HG03095 (cell line): Measurements from ENCODE around the gene TRNAU1AP.
"Not testable (repeated sequence)": the region's sequence is repeated elsewhere in the genome, so short reads cannot be mapped to it uniquely, and the experiment has no call there.

Experiments
- ATAC-seq: cut with Tn5 transposase; IDR thresholded peaks from one replicate; pipeline ENCODE4 v1.9.1; 2021; ENCODE audit warnings: moderate library complexity; ENCODE audit not compliant: unreplicated experiment

Gene TRNAU1AP

GRCh38 chr1:28521502-28522164, 31.3 kb upstream of the TRNAU1AP start:
- ATAC-seq: no peak

GRCh38 chr1:28522537-28522936, 30.3 kb upstream of the TRNAU1AP start:
- not testable (repeated sequence) for ATAC-seq

- ATAC-seq: not testable (repeated sequence)
Measured at GRCh38 chr1:28525002-28525642, 27.8 kb upstream of the TRNAU1AP start.

GRCh38 chr1:28526886-28527285, 26.0 kb upstream of the TRNAU1AP start:
- no peak for ATAC-seq

GRCh38 chr1:28530456-28530855, 22.4 kb upstream of the TRNAU1AP start:
- ATAC-seq: no peak

- ATAC-seq: no peak
Measured at GRCh38 chr1:28534671-28535070, 18.2 kb upstream of the TRNAU1AP start.

GRCh38 chr1:28535180-28535579, 17.7 kb upstream of the TRNAU1AP start:
- ATAC-seq: no peak

- ATAC-seq: no peak
Measured at GRCh38 chr1:28537457-28538199, 15.3 kb upstream of the TRNAU1AP start.

- no peak for ATAC-seq
Measured at GRCh38 chr1:28538286-28538685, 14.6 kb upstream of the TRNAU1AP start.

- ATAC-seq: no peak
Measured at GRCh38 chr1:28540651-28541050, 12.2 kb upstream of the TRNAU1AP start.

GRCh38 chr1:28541414-28542015, 11.4 kb upstream of the TRNAU1AP start:
- ATAC-seq: not testable (repeated sequence)

- ATAC-seq: no peak
Measured at GRCh38 chr1:28545246-28545628, 7.6 kb upstream of the TRNAU1AP start.

GRCh38 chr1:28548318-28548717, 4.6 kb upstream of the TRNAU1AP start:
- no peak for ATAC-seq

- no peak for ATAC-seq
Measured at GRCh38 chr1:28551381-28551780, 1.5 kb upstream of the TRNAU1AP start.

GRCh38 chr1:28560886-28561285, 8.0 kb downstream of the TRNAU1AP start:
- ATAC-seq: no peak

- no peak for ATAC-seq
Measured at GRCh38 chr1:28564310-28564709, 11.4 kb downstream of the TRNAU1AP start.

- no peak for ATAC-seq
Measured at GRCh38 chr1:28565040-28565439, 12.2 kb downstream of the TRNAU1AP start.

GRCh38 chr1:28565726-28566125, 12.8 kb downstream of the TRNAU1AP start:
- no peak for ATAC-seq

GRCh38 chr1:28566931-28567330, 14.0 kb downstream of the TRNAU1AP start:
- no peak for ATAC-seq

GRCh38 chr1:28571911-28572310, 19.0 kb downstream of the TRNAU1AP start:
- ATAC-seq: no peak

- ATAC-seq: not testable (repeated sequence)
Measured at GRCh38 chr1:28572891-28573290, 20.0 kb downstream of the TRNAU1AP start.

GRCh38 chr1:28573564-28573963, 20.7 kb downstream of the TRNAU1AP start:
- ATAC-seq: no peak
